Fibroblast of upper back skin (primary cell): ENCODE results near the gene DEPP1.

Experiments used
- DNase-seq: peaks from one replicate; pipeline ENCODE4 v3.0.0-alpha.2; 2013

Gene DEPP1

GRCh38 chr10:44950326-44951225, 28.0 kb downstream of the DEPP1 start:
- DNase-seq = no peak

DNA sequence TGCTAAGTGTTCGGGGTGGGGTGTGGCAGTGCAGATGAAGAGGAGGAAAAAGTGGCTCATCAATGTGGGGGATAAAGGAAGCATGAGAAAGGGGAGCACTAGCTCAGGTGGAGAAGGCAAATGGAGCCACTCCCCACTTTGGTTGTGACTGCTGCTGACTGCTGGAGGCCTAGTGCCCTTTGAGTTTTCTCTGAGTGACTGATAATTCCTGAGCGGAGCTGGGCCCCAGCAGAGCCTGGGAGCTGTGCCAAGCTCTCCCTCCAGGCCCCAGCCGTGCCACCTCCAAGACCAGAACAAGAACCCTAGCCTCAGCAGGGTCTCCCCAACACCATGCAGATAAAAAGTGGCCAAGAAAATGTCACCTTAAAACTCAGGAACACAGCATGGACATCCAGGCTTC, 28.7 kb downstream of the DEPP1 start:
- DNase-seq = no peak

DNA sequence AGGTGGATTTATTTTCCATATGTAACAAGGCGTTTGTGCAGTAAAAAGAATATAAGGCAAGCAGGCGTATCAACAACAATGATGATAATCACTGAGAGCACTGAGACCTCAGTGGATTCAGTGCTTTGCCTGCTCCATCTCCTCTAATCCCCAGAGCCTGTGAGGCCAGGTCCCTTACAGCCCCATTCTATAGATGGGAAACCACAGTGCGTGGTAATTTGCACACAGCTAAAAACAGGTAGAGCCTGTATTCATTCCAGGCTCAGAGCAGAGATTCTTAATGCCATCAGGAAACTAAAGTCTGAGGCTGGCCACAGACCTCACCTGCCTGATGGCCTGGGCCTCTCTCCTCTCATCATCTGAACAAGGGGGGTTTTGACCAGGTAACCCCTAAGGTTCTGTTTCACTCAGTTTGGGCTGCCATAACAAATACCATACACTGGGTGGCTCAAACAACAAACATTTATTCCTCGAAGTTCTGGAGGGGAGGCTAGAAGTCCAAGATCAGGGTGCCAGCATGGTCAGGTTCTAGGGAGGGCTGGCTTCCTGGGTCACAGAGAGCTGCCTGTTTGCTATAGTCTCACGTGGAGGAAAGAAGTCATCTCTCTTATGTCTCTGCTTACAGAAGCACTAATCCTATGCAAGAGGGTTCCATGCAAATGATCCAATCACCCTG, 29.3 kb downstream of the DEPP1 start:
- no peak for DNase-seq

GRCh38 chr10:44948642-44949041, 30.0 kb downstream of the DEPP1 start:
- DNase-seq = no peak

- no peak for DNase-seq
Measured at GRCh38 chr10:44947371-44948152, 31.0 kb downstream of the DEPP1 start.

GRCh38 chr10:44946205-44946604, 32.4 kb downstream of the DEPP1 start:
- no peak for DNase-seq

DNA sequence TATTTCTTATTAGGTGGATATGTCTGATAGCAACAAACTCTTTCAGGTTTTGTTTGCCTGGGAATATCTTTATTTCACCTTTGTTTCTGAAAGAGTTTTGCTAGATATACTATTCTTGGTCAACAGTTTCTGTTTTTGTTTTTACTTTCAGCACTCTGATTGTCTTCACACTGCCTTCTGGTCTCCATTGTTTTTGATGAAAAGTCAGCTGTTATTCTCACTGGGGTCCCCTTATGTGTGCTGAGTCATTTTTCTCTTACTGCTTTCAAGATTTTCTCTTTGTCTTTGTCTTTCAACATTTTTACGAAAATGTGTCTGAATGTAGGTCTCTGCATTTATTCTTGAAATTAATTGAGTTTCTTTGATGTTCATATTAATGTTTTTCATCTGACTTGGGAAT, 34.3 kb downstream of the DEPP1 start:
- DNase-seq = no peak

DNA sequence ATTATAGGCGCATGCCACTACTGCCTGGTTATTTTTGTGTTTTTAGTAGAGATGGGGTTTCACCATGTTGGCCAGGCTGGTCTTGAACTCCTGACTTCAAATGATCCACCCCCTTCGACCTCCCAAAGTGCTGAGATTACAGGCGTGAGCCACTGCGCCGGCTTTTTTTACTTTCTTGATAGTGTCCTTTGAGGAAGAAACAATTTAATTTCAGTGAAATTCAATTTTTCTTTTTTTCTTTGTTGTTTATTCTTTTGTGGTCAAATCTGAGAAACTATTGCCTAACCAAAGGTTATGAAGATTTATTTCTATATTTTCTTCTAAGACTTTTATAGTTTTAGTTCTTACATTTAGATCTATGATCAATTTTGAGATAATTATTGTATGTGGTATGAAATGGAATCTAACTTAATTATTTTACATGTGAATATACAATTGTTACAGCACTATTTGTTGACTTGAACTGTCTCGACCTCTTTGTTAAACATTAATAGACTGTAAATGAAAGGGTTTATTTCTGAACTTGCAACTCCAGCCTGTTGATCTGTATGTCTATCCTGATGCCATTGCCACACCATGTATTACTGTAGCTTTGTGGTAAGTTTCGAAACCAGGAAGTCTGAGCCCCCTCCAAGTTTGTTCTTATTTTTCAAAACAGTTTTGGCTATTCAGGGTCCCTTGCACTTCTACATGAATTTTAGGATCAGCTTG, 38.8 kb downstream of the DEPP1 start:
- DNase-seq = no peak

DNA sequence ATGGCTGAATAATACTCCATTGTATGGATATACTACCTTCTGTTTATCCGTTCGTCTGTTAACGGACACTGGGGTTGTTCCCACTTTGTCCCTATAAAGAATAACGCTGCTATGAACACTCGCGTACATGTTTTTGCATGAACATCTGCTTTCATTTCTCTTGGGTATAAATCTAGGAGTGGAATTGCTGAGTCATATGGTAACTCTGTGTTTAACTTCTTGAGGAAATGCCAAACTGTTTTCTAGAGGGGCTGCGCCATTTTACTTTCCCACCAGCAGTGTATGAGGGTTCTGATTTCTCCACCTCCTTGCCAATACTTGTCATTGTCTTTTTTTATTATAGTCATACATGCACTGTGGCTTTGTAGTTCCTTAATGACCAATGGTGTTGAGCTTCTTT, 39.7 kb downstream of the DEPP1 start:
- no peak for DNase-seq

GRCh38 chr10:44937196-44938005, 41.2 kb downstream of the DEPP1 start:
- DNase-seq = no peak

- no peak for DNase-seq
Measured at GRCh38 chr10:44936314-44936975, 42.2 kb downstream of the DEPP1 start.

DNA sequence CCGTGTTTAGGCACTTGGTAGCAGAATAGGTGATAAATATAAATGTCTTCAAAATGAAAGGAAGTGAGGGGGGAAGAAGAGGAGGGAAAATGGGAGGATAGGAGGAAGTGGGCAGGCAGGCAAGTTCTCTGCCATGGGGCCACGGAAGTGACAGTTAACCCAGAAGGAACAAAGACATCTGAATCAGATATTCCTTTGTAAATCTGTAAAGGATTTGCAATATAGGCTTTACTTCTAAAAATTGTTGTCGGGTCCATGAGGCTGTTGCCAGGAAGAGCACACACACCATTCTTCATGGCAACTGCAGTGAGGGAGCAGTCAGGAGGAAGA, 42.7 kb downstream of the DEPP1 start:
- DNase-seq = no peak

- DNase-seq = peak; percentile 76
Measured at GRCh38 chr10:44935201-44935965, 43.2 kb downstream of the DEPP1 start.

DNA sequence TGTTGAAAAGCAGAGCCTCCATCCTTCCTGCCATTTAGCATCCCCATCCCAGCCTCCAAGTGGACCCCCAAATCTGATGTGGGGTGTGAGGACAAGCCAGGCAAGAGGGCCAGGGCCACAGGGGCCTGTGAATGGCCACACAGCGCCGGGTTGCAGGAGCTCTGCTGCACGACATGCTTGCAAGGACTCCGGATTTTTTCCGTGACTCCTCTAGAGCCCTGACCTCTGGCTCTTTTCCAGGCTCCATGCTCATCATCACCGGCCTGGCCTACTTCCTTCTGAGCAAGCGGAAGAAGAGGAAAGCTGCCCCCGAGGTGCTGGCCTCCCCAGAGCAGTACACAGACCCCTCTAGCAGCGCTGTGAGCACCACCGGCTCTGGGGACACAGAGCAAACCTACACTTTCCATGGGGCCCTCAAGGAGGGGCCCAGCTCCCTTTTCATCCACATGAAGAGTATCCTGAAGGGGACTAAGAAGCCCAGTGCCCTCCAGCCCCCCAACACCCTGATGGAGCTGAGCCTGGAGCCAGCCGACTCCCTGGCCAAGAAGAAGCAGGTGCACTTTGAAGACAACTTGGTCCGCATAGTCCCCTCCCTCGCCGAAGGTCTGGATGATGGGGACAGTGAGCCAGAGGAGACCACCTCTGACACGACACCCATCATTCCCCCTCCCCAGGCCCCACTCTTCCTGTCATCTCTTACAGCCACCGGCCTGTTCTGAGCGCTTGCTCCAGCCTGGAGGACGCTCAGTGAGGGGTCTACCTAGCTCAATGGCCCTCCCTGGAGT, 44.0 kb downstream of the DEPP1 start:
- no peak for DNase-seq

DNA sequence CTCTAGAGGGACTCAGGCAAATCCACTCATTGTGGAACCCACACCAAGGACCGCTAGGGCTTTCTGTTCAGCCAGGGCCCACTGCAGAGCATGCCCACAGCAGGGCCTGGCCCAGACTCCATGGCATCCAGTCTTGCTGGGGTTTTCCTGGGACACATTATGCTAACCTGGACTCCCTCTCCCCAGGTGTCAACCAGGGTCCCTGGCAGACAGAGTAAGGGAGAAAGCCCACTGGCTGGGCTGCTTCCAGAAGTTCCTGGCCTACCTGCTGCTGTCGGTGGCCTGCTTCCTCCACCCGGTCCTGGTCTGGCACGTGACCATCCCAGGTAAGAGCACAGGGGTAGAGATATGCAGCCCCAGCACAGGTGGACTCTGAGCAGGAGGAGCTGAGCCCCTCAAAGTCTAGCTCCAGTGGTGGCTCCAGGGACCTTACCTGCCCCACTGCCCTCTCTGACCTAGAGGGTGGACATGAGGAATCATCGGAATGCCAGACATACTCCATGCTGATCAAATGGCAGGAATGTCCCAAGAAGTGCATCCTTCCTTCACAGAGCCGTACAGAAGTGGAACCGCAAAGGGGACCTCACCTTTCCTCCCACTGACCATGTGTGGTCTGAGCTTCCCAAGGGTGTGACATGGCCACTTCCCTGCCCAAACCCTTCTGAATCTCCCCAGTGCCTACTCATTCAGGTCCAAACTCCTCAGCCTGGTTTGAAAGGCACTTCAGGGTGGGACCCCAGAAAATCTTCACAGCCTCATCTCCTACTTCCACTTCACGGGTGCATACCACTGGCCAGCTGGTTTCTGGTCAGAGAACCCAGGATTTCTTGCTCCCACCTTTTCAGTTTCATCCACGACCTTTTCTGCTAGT, 44.9 kb downstream of the DEPP1 start:
- DNase-seq = no peak

DNA sequence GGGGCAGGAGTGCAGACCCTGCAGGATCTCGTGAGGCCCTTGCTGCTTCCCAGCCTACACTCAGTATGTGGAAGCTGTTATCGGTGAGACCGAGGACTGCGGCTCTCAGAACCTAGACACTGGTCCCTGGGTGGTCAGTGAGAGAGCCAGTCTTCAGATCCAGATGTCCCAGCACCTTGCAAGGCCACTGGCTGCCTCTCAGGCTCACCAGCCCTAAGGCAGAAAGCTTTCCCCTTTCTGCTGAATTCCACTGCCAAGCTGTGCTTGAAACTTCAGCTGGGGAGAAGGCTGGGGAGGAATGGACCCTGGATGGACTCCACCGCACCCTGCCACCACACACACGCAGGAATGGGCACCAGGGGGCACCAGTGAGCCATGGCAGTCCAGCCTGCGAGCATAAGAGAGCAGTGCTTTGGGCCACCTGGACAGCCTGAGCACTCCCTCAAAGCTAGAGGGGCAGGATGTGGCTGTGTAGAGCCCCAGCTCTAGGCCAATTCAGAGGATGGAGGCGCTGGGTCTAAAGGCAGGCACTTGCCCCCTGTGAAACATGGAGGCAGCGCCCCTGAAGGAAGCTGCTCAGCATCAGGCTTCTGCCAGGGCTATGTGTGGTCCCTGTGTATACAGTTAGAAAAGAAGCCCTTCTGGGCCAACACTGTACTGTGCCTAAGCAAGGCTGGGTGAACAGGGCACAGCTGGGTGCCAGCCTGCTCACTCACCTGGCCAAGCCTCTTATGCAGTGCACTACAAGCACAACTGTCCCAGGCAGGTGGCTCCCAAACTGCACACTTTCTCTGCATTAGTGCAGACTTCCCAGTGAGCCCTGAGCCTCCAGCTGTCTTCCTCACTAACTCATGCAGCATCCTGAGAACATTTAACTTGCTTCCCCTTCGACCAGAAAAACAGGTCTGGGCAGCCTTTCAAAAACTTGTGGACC, 45.8 kb downstream of the DEPP1 start:
- DNase-seq = peak; percentile 79

DNA sequence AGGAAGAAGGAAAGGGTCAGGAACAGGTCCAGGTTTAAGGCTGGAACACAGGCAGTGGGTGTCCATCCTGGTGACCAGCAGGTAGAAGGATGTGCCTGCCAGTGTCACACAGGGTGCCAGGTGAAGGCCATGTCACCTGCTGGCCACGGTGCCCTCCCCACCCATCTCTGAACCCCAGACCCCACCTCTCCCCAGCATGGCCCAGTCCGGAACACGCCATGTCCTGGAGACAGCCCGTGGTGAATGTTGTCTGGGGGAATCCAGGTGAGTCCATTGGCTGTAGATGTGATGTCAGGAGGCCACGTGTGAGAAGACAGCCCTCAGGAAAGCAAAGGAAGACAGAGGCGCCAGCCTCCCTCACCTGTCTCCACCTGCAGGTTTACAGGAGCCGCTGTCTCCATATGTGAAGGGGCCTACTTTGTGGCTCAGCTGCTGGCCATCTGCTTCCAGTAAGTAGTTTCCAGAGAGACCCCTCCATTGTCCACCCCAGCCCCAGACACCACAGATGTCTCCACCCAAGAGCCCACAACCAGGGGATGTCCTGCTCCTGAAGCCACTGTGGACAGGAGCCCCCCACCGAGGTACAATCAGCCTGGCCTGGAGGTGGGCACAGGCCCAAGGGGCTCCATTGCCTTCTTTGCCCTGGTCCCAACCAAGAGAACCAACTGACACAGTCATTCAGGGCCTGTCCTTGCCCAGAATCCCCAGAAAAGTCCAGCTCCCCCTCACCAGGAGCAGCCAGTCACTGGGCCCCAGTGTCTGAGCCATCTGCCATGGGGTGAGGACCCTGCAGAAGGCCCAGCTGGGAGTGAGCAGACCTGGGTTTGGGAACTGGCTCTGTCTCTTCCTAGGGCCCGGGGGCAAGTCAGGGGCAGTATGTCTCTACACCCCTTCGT, 46.7 kb downstream of the DEPP1 start:
- DNase-seq = no peak
